ENCODE results near the gene MAGI1.

- TF ChIP-seq CTCF (IDR thresholded peaks at IDR 0.05 in 8 of 11, conservative IDR thresholded peaks at IDR 0.05 in 3 of 11) (no peak), POLR2AphosphoS5 (IDR thresholded peaks at IDR 0.05) (no peak)
These were observed 167.2 kb downstream of the MAGI1 start for GRCh38 chr3:65871305-65872141.
